ENCODE data around the gene PARP12. TPM values are rescaled to one million over a fixed set of nuclear protein-coding genes. Genes with fewer than 3 reads are reported as not detected.

The PARP12 gene
- total and polyA plus RNA-seq, 9 of the 15 experiments (the other 6 are each of a cell fraction or from before 2014, with no cell fraction given), result 4.6 to 40.4 (median 23.5) TPM

DNA sequence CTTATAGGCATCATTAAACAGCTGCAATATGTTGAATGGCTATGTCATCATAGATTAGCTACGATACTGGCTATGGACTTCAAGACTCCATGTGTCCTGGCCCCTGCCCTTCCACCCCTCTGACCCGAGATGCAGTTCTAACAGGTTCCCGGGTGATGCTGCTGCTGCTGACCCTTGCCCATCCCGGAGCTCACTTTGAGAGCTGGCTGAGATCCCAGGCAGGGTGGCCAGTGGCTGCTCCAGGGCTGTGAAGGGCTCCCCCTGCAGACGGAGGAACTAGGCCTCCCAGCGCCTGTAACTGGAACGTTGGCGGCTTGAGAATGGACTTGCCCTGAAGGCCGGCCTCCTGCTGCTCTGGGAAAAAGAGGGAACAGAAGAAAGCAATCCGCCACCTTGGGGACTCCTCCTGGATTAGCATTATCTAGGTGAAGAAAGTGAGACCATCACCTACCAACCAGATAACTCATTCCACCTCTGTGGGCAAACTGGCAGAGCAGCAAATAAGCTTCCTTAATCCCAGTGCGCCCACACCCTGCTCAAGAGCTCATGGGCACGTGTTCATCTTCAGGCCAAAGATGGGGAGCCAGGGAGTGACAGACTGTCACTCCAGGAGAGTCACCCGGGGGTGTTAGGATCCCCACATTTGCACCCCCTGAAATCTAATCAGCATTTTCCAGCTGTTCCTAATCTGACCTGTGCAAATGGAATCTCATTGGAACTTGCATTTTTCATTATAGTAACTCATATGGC, 56.8 kb downstream of the PARP12 start (continued):
- TF ChIP-seq CBX1 (IDR thresholded peaks at IDR 0.05; ENCODE audit: low read depth), result no peak
- TF ChIP-seq CXXC5 (CRISPR knock-in tag; IDR thresholded peaks at IDR 0.05), result no peak
- TF ChIP-seq ZNF583 (CRISPR knock-in tag; IDR thresholded peaks at IDR 0.05), result no peak
- TF ChIP-seq ZNF551 (CRISPR knock-in tag; IDR thresholded peaks at IDR 0.05), result no peak
- no peak for TF ChIP-seq ZNF766 (CRISPR knock-in tag; conservative IDR thresholded peaks at IDR 0.05)
- TF ChIP-seq SLC30A9 (CRISPR knock-in tag; IDR thresholded peaks at IDR 0.05), result no peak
- 0 out of 2 replicates have a peak, but pooled peaks have one; percentile 18 for TF ChIP-seq ATF7 (IDR thresholded peaks at IDR 0.05)
- TF ChIP-seq SMARCE1 (IDR thresholded peaks at IDR 0.05), result 0 out of 2 replicates have a peak, but pooled peaks have one; percentile 17
- peak in 1 of 3 experiments; percentile 12 for TF ChIP-seq YY1 (IDR thresholded peaks at IDR 0.05; ENCODE audit: borderline replicate concordance in 1 of 3, control insufficient read depth in 1 of 3, extremely low read depth in 1 of 3, insufficient read depth in 3 of 3, insufficient read length in 1 of 3, insufficient replicate concordance in 2 of 3, low read depth in 1 of 3, low read length in 2 of 3)
- TF ChIP-seq SREBF1 (IDR thresholded peaks at IDR 0.05; ENCODE audit: borderline replicate concordance, low read depth, low read length), result no peak
- no peak for TF ChIP-seq HBP1 (CRISPR knock-in tag; IDR thresholded peaks at IDR 0.05)
- TF ChIP-seq XRCC4 (IDR thresholded peaks at IDR 0.05; ENCODE audit: extremely low read depth, insufficient read depth, insufficient read length), result no peak
- TF ChIP-seq, protein P1, sequence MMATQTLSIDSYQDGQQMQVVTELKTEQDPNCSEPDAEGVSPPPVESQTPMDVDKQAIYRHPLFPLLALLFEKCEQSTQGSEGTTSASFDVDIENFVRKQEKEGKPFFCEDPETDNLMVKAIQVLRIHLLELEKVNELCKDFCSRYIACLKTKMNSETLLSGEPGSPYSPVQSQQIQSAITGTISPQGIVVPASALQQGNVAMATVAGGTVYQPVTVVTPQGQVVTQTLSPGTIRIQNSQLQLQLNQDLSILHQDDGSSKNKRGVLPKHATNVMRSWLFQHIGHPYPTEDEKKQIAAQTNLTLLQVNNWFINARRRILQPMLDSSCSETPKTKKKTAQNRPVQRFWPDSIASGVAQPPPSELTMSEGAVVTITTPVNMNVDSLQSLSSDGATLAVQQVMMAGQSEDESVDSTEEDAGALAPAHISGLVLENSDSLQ (IDR thresholded peaks at IDR 0.05), result no peak
- TF ChIP-seq, protein P2, sequence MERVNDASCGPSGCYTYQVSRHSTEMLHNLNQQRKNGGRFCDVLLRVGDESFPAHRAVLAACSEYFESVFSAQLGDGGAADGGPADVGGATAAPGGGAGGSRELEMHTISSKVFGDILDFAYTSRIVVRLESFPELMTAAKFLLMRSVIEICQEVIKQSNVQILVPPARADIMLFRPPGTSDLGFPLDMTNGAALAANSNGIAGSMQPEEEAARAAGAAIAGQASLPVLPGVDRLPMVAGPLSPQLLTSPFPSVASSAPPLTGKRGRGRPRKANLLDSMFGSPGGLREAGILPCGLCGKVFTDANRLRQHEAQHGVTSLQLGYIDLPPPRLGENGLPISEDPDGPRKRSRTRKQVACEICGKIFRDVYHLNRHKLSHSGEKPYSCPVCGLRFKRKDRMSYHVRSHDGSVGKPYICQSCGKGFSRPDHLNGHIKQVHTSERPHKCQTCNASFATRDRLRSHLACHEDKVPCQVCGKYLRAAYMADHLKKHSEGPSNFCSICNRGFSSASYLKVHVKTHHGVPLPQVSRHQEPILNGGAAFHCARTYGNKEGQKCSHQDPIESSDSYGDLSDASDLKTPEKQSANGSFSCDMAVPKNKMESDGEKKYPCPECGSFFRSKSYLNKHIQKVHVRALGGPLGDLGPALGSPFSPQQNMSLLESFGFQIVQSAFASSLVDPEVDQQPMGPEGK (CRISPR knock-in tag; IDR thresholded peaks at IDR 0.05; ENCODE audit: borderline replicate concordance), result no peak
- no peak for TF ChIP-seq ARID2 (IDR thresholded peaks at IDR 0.05)
- TF ChIP-seq JUNB (CRISPR knock-in tag; conservative IDR thresholded peaks at IDR 0.05), result no peak
- no peak for TF ChIP-seq CCAR2 (IDR thresholded peaks at IDR 0.05; ENCODE audit: low read depth, low read length)
- TF ChIP-seq CBFB (CRISPR knock-in tag; IDR thresholded peaks at IDR 0.05), result no peak
- TF ChIP-seq RBM25 (IDR thresholded peaks at IDR 0.05; ENCODE audit: low read depth, low read length, severe bottlenecking), result no peak
- TF ChIP-seq CEBPZ (IDR thresholded peaks at IDR 0.05; ENCODE audit: borderline replicate concordance, low read depth, low read length), result no peak

Measured in K562 (cell line).